NCI-H510A treated with DMSO at 0.1 percent for 48 hours (cell line): ENCODE measurements around the gene RET.

Experiments used
- DNase-seq: peaks from one replicate; lab custom pipeline; 2025; lab: John Stamatoyannopoulos, UW

Gene RET

GRCh38 chr10:43076876-43077420 lies at the start of gene RET:
RET (plus strand) TSS chr10:43077069; CDS start chr10:43077259, 190 bp downstream.
- peak; percentile 31 for DNase-seq

GRCh38 chr10:43027331-43027955 lies 49.4 kb upstream of the RET start:
- DNase-seq, result no peak

- DNase-seq, result no peak
Measured at GRCh38 chr10:43028143-43028542, 48.7 kb upstream of the RET start.

- DNase-seq, result no peak
Measured at GRCh38 chr10:43029043-43029442, 47.8 kb upstream of the RET start.

- no peak for DNase-seq
Measured at GRCh38 chr10:43032613-43033012, 44.3 kb upstream of the RET start.

- no peak for DNase-seq
Measured at GRCh38 chr10:43035800-43036199, 41.1 kb upstream of the RET start.

GRCh38 chr10:43036481-43037428 lies 40.1 kb upstream of the RET start:
- DNase-seq, result no peak

GRCh38 chr10:43037440-43037839 lies 39.4 kb upstream of the RET start:
- DNase-seq, result no peak

GRCh38 chr10:43037942-43038782 lies 38.7 kb upstream of the RET start:
- DNase-seq, result no peak

- no peak for DNase-seq
Measured at GRCh38 chr10:43038783-43039623, 37.9 kb upstream of the RET start.

- no peak for DNase-seq
Measured at GRCh38 chr10:43039624-43040481, 37.0 kb upstream of the RET start.

GRCh38 chr10:43040482-43041256 lies 36.2 kb upstream of the RET start:
- no peak for DNase-seq

- DNase-seq, result no peak
Measured at GRCh38 chr10:43041422-43042342, 35.2 kb upstream of the RET start.

- DNase-seq, result no peak
Measured at GRCh38 chr10:43042503-43043341, 34.1 kb upstream of the RET start.

- no peak for DNase-seq
Measured at GRCh38 chr10:43043342-43043772, 33.5 kb upstream of the RET start.

GRCh38 chr10:43043773-43044447 lies 33.0 kb upstream of the RET start:
- peak; percentile 7 for DNase-seq

GRCh38 chr10:43044448-43044921 lies 32.4 kb upstream of the RET start:
- DNase-seq, result peak; percentile 25
